HEK293T (cell line): ENCODE data around the gene FILIP1L.

Source experiments
- CTCF ChIA-PET: fragments of 350-600 bp; formaldehyde crosslinking; extraction: SDS; loops from one replicate; lab custom pipeline; 2021; ENCODE audit warnings: antibody characterized with exemption, inconsistent platforms; lab: Yijun Ruan, JAX
- POLR2A ChIA-PET: fragments of 350-600 bp; formaldehyde crosslinking; extraction: SDS; loops from one replicate; lab custom pipeline; 2020; ENCODE audit warnings: antibody characterized with exemption, inconsistent platforms; lab: Yijun Ruan, JAX
- DNase-seq: peaks from one replicate; pipeline ENCODE4 v3.0.0; 2012; ENCODE audit warnings: mixed read lengths; ENCODE audit errors: extremely low spot score
- ARNT ChIP-seq: fragments of 450-650 bp; IDR thresholded peaks from 2 replicates; pipeline ENCODE4 v1.6.1; 2017; ENCODE audit warnings: mild to moderate bottlenecking
- BHLHE40 ChIP-seq: fragments of 450-650 bp; IDR thresholded peaks from 2 replicates; pipeline ENCODE4 v1.6.1; 2016; ENCODE audit warnings: mild to moderate bottlenecking, moderate library complexity, borderline replicate concordance
- CTBP1 ChIP-seq: fragments of 450-650 bp; IDR thresholded peaks from 2 replicates; pipeline ENCODE4 v1.6.1; 2016; ENCODE audit warnings: borderline replicate concordance
- ELF4 ChIP-seq: fragments of 450-650 bp; IDR thresholded peaks from 2 replicates; pipeline ENCODE4 v1.6.1; 2017; ENCODE audit warnings: antibody characterized with exemption
- FOXA1 ChIP-seq: fragments of 450-650 bp; IDR thresholded peaks from 2 replicates; pipeline ENCODE4 v1.6.1; 2016; ENCODE audit warnings: mild to moderate bottlenecking
- FOXK2 ChIP-seq: fragments of 450-650 bp; IDR thresholded peaks from 2 replicates; pipeline ENCODE4 v1.6.1; 2016; ENCODE audit warnings: mild to moderate bottlenecking
- FOXM1 ChIP-seq: fragments of 450-650 bp; IDR thresholded peaks from 2 replicates; pipeline ENCODE4 v1.6.1; 2017; ENCODE audit warnings: mild to moderate bottlenecking, borderline replicate concordance
- HDGF ChIP-seq: fragments of 450-650 bp; IDR thresholded peaks from 2 replicates; pipeline ENCODE4 v1.6.1; 2017; ENCODE audit warnings: antibody characterized with exemption, borderline replicate concordance
- L3MBTL2 ChIP-seq: fragments of 450-650 bp; conservative IDR thresholded peaks from 2 replicates; pipeline ENCODE4 v1.6.1; 2016; ENCODE audit warnings: mild to moderate bottlenecking
- LEF1 ChIP-seq: fragments of 450-650 bp; IDR thresholded peaks from 2 replicates; pipeline ENCODE4 v1.6.1; 2017; ENCODE audit warnings: mild to moderate bottlenecking, borderline replicate concordance
- NFRKB ChIP-seq: fragments of 450-650 bp; IDR thresholded peaks from 2 replicates; pipeline ENCODE4 v1.6.1; 2016; ENCODE audit warnings: mild to moderate bottlenecking, moderate library complexity
- SP1 ChIP-seq: fragments of 450-650 bp; IDR thresholded peaks from 2 replicates; pipeline ENCODE4 v1.6.1; 2017
- SUZ12 ChIP-seq: fragments of 450-650 bp; IDR thresholded peaks from 2 replicates; pipeline ENCODE4 v1.6.1; 2016; ENCODE audit warnings: mild to moderate bottlenecking
- TARDBP ChIP-seq: fragments of 450-650 bp; IDR thresholded peaks from 2 replicates; pipeline ENCODE4 v1.6.1; 2016
- ZNF384 ChIP-seq: fragments of 450-650 bp; IDR thresholded peaks from 2 replicates; pipeline ENCODE4 v1.6.1; 2016
- TF ChIP-seq, protein P1 (sequence below): fragments of 450-650 bp; IDR thresholded peaks from 2 replicates; pipeline ENCODE4 v1.6.1; 2016

The FILIP1L gene

DNA sequence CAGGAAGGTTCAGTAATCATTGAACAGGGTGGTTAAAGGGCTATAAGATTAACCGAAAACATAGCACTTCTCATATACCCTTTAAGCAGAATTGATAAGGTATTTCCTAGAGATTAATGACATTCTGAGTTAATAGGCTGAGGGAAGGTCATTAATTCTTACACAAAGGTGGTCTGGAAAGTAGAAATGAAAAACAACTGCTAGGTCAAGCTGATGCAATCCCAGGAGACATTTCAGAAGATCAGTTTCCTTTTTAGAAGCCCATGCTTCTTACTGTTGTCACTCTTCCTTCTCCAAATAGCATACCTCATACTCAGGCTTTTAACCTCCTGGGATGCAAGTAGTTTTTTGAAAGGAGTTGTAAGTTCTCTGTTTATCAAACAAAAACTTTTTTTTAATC lies 8.8 kb downstream of the FILIP1L start:
- ChIA-PET POLR2A (interaction anchor here (2.6 kb wide), 1 partner anchor 155 kb away, joined by 8 read pairs; the partner anchor contains the start of gene TBC1D23), CTCF (interaction anchor here (0.6 to 1.9 kb wide), 3 partner anchors 37 to 463 kb away, joined by 3 to 5 read pairs (median 4); no protein-coding TSS in a partner anchor)
- DNase-seq = no peak
- no peak for TF ChIP-seq ELF4
- no peak for TF ChIP-seq SUZ12
- TF ChIP-seq FOXM1 = no peak
- no peak for TF ChIP-seq L3MBTL2
- no peak for TF ChIP-seq ARNT
- TF ChIP-seq NFRKB = no peak
- TF ChIP-seq ZNF384 = no peak
- no peak for TF ChIP-seq TARDBP
- no peak for TF ChIP-seq LEF1

DNA sequence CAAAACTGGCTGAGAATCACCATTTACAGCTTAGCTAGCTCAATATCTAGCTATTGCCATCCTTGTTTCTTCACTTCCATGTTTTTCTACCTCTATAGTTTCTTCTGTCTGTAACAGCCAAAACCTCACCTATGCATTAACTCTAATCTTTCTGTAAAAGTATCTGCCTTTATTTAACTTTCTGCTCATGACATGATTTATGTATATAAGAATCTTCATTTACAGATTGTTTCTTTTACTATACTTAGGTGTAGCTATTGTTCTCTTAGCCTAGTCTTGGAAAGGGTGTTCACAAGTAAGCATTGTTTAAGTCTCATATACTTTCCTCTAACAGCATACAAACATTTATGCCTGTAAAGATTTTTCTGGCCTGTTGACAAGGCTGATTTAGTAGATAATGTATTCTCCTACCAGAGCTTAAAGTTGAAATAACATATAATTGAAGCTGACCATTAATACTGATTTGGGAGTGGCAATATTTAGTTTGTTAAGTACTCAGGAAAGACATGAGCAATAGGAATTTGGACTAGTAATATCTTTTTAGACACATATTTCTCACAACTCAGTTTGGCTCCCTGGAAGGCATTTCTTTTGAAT lies 9.4 kb downstream of the FILIP1L start:
- CTCF ChIA-PET = interaction anchor here (0.8 to 1.9 kb wide), 3 partner anchors 36 to 149 kb away, joined by 4 to 5 read pairs (median 4); no protein-coding TSS in a partner anchor
- no peak for DNase-seq
- no peak for TF ChIP-seq LEF1
- no peak for TF ChIP-seq SUZ12
- TF ChIP-seq BHLHE40 = no peak
- TF ChIP-seq, protein P1, sequence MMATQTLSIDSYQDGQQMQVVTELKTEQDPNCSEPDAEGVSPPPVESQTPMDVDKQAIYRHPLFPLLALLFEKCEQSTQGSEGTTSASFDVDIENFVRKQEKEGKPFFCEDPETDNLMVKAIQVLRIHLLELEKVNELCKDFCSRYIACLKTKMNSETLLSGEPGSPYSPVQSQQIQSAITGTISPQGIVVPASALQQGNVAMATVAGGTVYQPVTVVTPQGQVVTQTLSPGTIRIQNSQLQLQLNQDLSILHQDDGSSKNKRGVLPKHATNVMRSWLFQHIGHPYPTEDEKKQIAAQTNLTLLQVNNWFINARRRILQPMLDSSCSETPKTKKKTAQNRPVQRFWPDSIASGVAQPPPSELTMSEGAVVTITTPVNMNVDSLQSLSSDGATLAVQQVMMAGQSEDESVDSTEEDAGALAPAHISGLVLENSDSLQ = peak; percentile 67
- TF ChIP-seq SP1 = no peak
- POLR2A ChIA-PET = interaction anchor here (2.6 kb wide), 1 partner anchor 155 kb away, joined by 8 read pairs; the partner anchor contains the start of gene TBC1D23

DNA sequence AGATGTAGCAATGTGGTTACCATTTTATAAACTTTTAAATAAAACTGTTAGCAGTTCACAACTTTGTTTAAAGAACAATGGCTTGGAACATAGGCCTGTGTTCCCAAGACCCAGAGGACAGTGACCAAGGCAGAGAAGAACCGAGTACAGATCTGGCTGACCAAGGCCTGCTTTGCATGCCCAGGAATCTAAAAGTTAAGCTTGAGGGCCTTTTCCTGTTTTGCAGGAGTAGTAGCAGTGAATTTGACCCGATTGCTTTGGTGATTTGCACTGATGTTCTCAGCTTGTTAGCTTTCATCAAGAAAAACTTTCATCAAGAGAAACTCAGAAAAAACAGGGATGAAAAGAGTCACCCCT lies 9.9 kb downstream of the FILIP1L start:
- DNase-seq = no peak
- CTCF ChIA-PET = interaction anchor here (0.8 to 1.0 kb wide), 2 partner anchors 145 to 150 kb away, joined by 4 read pairs; no protein-coding TSS in a partner anchor
- TF ChIP-seq L3MBTL2 (no peak), ARNT (no peak), BHLHE40 (no peak), ZNF384 (no peak), SP1 (no peak), ELF4 (no peak), NFRKB (no peak), SUZ12 (no peak), FOXK2 (no peak), FOXM1 (no peak), LEF1 (no peak), CTBP1 (no peak), TARDBP (no peak), HDGF (no peak), FOXA1 (no peak)
- TF ChIP-seq, protein P1 = no peak
- POLR2A ChIA-PET = interaction anchor here (2.6 kb wide), 1 partner anchor 156 kb away, joined by 8 read pairs; the partner anchor contains the start of gene TBC1D23

DNA sequence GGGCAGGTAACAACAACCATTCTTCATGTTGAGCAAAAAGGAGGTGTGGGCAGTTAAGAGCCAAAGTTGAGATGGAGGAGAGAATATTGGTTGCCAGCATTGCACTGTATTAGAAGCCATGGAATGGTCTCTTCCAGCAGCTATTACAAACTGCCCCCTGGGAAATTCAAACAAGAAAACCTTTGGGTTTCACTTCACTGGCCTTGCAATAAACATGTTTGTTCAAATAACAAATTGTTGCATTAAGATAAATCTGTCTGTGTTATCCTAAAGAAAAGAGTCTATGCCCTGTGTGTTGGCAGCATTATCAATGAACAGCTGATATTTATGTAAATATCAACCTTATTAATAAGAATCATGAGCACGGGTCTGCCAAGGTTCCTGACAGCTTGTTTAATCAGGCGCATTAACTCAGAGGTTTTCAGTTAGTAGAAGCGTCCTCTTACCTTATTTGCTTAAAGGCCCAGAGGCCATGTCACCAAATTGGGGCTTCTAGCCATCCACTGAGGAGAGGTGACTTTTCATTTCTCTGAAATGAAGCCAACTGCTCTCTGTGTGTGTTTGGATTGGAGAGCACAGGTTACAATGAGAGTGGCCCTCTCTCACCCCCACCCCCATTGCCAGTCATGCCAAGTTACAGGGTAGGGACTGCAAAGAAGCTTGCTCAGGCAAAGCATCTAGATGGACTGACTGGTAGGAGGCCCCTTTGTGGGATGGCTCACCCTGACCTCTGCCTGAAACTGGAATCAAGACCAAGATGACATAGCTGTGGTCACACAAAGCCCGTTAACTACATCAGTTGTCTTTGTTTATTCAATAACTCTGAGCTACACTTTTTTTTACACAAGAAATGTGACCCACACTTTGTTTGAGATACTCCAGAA lies 10.5 kb downstream of the FILIP1L start:
- DNase-seq = no peak
- POLR2A ChIA-PET = interaction anchor here (2.6 kb wide), 1 partner anchor 156 kb away, joined by 8 read pairs; the partner anchor contains the start of gene TBC1D23
- TF ChIP-seq, protein P1 = no peak
- no peak for TF ChIP-seq TARDBP
- TF ChIP-seq SUZ12 = no peak
- no peak for TF ChIP-seq LEF1
- no peak for TF ChIP-seq ZNF384
- no peak for TF ChIP-seq BHLHE40
- CTCF ChIA-PET = interaction anchor here (0.8 to 1.0 kb wide), 2 partner anchors 145 to 150 kb away, joined by 4 read pairs; no protein-coding TSS in a partner anchor

DNA sequence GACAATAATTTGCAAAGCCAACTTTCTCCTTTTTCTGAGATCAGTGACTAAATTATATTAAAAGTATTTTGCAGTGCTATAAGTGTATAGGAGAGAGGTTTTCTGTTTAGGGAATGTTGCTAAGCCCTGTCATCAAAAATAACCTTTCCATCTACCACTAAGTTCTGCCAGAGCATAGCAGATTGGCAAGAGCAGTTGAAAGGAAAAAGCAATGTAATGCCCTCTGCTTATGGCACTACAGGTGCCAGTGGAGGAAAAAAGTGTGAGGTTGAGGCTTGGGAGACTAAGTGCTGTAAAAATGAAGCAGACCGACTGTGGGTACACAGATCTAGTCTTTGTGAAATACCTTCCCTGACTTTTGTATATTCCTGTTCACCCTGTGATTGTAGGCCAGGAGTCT lies 11.5 kb downstream of the FILIP1L start:
- ChIA-PET CTCF (no interaction called here), POLR2A (interaction anchor here (2.6 kb wide), 1 partner anchor 158 kb away, joined by 8 read pairs; the partner anchor contains the start of gene TBC1D23)
- DNase-seq = no peak
- TF ChIP-seq FOXK2 (no peak), LEF1 (no peak), FOXA1 (no peak), SUZ12 (no peak), HDGF (no peak), FOXM1 (no peak), SP1 (no peak), NFRKB (no peak), ELF4 (no peak), CTBP1 (no peak), BHLHE40 (no peak), L3MBTL2 (no peak), TARDBP (no peak), ZNF384 (no peak), ARNT (no peak)
- TF ChIP-seq, protein P1 = no peak
